Colonic mucosa (tissue), 4 donors: ENCODE data around the gene DPM3. TPM values are rescaled to one million over a fixed set of nuclear protein-coding genes. Genes with fewer than 3 reads are reported as not detected.

Source experiments
- DNase-seq: peaks from one replicate; pipeline ENCODE4 v3.0.0-alpha.2; 2020
- H3K27ac ChIP-seq: fragments of 200-600 bp; one replicate; pipeline ENCODE4 v1.8.0; 2021
- H3K27me3 ChIP-seq: fragments of 200-600 bp; one replicate; pipeline ENCODE4 v1.8.0; 2021
- H3K36me3 ChIP-seq: fragments of 200-600 bp; one replicate; pipeline ENCODE4 v1.8.0; 2021
- H3K4me1 ChIP-seq: fragments of 200-600 bp; one replicate; pipeline ENCODE4 v1.8.0; 2021; ENCODE audit warnings: mild to moderate bottlenecking
- H3K4me3 ChIP-seq: fragments of 200-600 bp; one replicate; pipeline ENCODE4 v1.8.0; 2021
- H3K9ac ChIP-seq, 2 donors: one replicate each; pipeline ENCODE4 v1.7.0; 2013; ENCODE audit warnings: control low read depth in 2 of 2, low read depth in 2 of 2, low read length in 2 of 2
- H3K9me3 ChIP-seq: fragments of 200-600 bp; one replicate; pipeline ENCODE4 v1.8.0; 2021
- intact Hi-C: fragments of 100-400 bp; cut with DNase I; formaldehyde crosslinking; loops from one replicate; pipeline ENCODE4 v1.14.1; 2022
- total RNA-seq, 2 donors: library from RNA; stranded (reverse); fragmentation: NEBNext Ultra II Directional in 1 of 2; extraction: Animal tissue kit (Norgen Biotek cat#: 25700) in 1 of 2; gene quantifications; one replicate each; pipeline ENCODE4 v1.2.1, GENCODE V29; 2021
- TF ChIP-seq, protein P1 (sequence below): fragments of 200-600 bp; IDR thresholded peaks from one replicate; pipeline ENCODE4 v1.8.0; 2022; ENCODE audit warnings: antibody characterized with exemption, mild to moderate bottlenecking
- donor health status: healthy.
- donor health status: DM: no; HTN: no; CAD: no.
- donor health status: DM: no; HTN: no; CAD: no.

DPM3 gene
- total RNA-seq, 2 donors from 2014 or later = 149 to 182 TPM

DNA sequence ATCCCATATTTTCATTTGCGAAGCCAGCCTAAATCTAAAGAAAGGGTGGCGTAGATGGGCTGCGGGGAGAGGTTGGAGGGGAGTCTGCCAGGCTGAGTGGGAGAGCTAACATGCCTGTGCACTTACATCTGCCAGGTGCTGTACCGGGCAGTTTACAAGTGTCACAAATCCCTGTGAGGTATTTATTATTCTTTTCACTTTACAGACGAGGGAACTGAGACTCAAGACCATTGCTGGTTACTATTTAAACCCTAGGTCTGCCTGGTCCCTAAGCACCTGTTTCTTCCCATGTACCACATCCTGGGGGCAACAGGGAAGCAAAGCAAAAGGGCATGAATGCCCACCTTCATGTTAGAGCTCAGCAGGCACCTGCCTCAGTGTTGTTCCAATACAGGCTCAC is 32.0 kb downstream of the DPM3 start:
- Histone ChIP-seq H3K9ac (no peak overlapping the region), H3K9me3 (no peaks in the 10 kb centered on the region), H3K4me3 (no peak overlapping the region), H3K36me3 (no peaks in the 10 kb centered on the region), H3K27ac (no peak overlapping the region), H3K27me3 (no peaks in the 10 kb centered on the region), H3K4me1 (no peaks in the 10 kb centered on the region)
- TF ChIP-seq, protein P1, sequence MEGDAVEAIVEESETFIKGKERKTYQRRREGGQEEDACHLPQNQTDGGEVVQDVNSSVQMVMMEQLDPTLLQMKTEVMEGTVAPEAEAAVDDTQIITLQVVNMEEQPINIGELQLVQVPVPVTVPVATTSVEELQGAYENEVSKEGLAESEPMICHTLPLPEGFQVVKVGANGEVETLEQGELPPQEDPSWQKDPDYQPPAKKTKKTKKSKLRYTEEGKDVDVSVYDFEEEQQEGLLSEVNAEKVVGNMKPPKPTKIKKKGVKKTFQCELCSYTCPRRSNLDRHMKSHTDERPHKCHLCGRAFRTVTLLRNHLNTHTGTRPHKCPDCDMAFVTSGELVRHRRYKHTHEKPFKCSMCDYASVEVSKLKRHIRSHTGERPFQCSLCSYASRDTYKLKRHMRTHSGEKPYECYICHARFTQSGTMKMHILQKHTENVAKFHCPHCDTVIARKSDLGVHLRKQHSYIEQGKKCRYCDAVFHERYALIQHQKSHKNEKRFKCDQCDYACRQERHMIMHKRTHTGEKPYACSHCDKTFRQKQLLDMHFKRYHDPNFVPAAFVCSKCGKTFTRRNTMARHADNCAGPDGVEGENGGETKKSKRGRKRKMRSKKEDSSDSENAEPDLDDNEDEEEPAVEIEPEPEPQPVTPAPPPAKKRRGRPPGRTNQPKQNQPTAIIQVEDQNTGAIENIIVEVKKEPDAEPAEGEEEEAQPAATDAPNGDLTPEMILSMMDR = no peak
- intact Hi-C loops = no loop called here
- DNase-seq = no peak

DNA sequence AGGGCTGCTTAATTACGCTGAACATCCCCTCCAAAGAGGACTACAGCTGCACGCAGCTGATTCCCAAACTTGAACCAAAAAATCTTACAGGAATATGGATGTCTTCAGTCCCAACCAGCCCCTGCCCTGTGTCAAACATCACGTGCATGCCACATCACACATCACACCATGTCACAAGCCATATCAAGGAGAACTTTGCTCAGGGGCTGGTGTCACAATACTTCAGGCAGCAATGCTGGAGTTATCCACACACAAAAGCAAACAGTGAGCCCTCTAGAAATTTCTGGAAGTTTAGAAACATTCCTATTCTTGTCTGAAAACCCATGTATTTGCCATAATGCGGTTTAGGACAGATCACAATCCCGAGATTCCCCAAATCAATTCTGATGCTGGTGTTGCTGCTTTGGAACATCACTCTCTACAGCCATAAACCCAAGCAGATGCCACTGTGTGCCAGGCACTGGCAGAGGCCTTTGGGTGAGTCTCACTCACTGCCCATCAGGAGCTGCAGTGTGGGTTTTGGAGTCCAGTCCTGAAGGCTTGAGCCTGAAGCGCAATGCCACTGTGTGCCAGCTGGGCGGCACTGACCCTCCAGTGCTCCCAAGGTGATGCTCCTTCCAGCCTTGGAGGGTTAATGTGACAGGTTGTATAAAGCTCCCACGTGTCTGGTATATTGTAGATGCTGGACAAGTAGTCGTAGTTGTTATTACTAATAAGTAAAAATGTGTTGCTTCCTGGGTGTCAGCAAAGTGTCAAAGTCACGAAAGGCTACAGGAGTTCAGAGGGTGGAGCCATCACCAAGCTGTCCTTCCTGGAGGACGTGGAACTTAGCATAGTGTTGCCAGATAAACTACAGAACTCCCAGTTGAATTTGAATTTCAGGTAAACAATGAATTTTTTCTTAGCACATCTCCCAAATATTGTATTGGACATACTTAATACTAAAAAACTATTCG is 32.7 kb downstream of the DPM3 start:
- Histone ChIP-seq H3K4me1 (peaks cover 2% of the 10 kb centered on the region), H3K9me3 (no peaks in the 10 kb centered on the region), H3K27ac (no peak overlapping the region), H3K36me3 (no peaks in the 10 kb centered on the region), H3K4me3 (no peak overlapping the region), H3K9ac (peak overlapping the region in 1 of 2 donors; percentile 24), H3K27me3 (no peaks in the 10 kb centered on the region)
- intact Hi-C loops = no loop called here
- no peak for DNase-seq
- TF ChIP-seq, protein P1 = no peak

DNA sequence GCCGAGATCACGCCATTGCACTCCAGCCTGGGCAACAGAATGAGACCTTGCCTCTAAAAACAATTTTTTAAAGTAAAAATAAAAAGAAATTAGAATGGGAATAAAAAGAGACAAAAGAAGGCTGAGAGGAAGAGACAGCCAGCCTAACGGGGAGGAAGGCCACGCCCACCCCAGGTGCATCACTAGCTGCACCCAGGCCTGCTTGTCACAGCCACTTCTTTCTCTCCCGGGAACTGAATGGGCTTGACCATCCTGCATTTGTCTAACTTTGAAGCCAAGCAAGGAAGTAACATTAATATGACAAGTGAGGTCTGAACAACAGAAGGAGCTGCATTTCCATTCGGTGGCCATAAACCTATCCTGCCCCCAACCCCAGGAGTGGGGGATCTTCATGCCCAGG is 33.5 kb downstream of the DPM3 start:
- Histone ChIP-seq H3K27me3 (no peaks in the 10 kb centered on the region), H3K4me1 (peaks cover 9% of the 10 kb centered on the region), H3K9me3 (no peaks in the 10 kb centered on the region), H3K27ac (no peak overlapping the region), H3K4me3 (no peak overlapping the region), H3K9ac (peak overlapping the region in 1 of 2 donors; percentile 24), H3K36me3 (no peaks in the 10 kb centered on the region)
- TF ChIP-seq, protein P1 = no peak
- DNase-seq = no peak
- intact Hi-C loops = no loop called here

DNA sequence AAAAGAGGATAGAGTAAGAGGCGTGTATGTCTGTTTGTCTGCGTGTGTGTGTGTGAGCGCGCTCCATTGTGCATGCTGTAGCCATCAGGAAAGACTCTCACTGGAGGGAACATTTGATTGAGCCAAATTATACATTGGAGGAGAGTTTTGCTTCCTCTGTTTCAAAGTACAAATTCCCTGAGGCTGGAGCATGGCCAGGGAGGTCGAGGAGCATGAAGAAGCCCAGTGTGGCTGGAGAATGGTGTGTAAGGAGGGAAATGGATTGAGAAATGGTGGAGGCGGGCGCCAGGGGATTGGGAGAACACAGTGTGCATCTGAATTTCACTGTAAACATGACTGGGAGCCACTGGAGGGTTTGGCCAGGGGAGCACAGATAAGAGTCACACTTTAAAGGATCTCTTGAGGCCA is 34.7 kb downstream of the DPM3 start:
- intact Hi-C loops = no loop called here
- Histone ChIP-seq H3K9me3 (no peaks in the 10 kb centered on the region), H3K4me1 (peaks cover 10% of the 10 kb centered on the region), H3K9ac (no peak overlapping the region), H3K27ac (peak overlapping the region; percentile 21), H3K4me3 (no peak overlapping the region), H3K27me3 (no peaks in the 10 kb centered on the region), H3K36me3 (no peaks in the 10 kb centered on the region)
- TF ChIP-seq, protein P1 = no peak
- DNase-seq = peak; percentile 60

DNA sequence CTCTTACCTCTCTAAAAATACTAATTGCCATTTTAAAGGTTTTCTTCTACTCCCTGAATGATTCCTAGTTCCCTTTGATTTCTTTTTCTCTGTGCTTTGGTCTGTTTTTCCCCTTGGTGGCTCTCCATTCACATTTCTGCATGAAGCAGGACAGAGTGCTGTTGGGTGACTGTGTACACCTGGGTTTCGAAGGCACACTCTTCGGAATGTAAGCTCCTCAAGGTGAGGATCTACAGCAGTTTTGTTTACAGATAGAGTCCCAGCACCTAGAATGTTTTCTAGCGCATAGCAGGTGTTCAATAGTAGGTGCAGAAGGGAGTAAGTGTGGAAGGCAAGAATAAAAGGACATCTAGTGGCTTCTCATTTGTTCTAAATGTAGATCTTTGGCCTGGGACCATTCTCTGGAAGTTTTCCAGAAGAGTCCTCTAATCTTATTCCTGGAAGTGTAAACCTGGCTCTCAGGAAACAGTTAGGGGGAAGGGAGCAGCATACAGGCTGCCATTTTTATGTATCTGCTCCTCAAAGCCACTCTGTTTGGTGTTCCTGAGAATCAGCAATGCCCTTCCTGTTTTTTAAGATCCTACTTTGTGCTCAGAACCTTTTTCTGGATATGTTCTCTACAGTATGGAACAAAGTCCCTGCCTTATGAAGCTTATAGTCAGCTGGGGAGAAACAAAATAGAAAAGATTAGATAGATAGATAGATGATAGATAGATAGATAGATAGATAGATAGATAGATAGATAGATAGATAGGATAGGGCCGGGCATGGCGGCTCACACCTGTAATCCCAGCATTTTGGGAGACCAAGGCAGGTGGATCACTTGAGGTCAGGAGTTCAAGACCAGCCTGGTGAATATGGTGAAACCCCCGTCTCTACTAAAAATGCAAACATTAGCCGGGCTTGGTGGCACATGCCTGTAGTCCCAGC is 35.5 kb downstream of the DPM3 start:
- DNase-seq = no peak
- no peaks in the 10 kb centered on the region for H3K27me3 ChIP-seq
- intact Hi-C loops = no loop called here
- TF ChIP-seq, protein P1 = no peak
- peak overlapping the region; percentile 21 for H3K27ac ChIP-seq
- H3K36me3 ChIP-seq = no peaks in the 10 kb centered on the region
- H3K9ac ChIP-seq = no peak overlapping the region
- H3K4me1 ChIP-seq = peaks cover 10% of the 10 kb centered on the region
- no peaks in the 10 kb centered on the region for H3K9me3 ChIP-seq
- H3K4me3 ChIP-seq = no peak overlapping the region
